Mucosa of descending colon (tissue), 3 donors: Measurements from ENCODE around the gene FOXN3. TPM values are rescaled to one million over a fixed set of nuclear protein-coding genes. Genes with fewer than 3 reads are reported as not detected.

Source experiments
- ATAC-seq: fragments of 200-7000 bp; cut with Tn5 transposase; one replicate; pipeline ENCODE4 v1.9.1; 2020; ENCODE audit warnings: mild to moderate bottlenecking, moderate library complexity
- DNase-seq, 3 donors: peaks; one replicate each; pipeline ENCODE4 v3.0.0-alpha.2; 2020
- H3K36me3 ChIP-seq: fragments of 200-600 bp; one replicate; pipeline ENCODE4 v1.8.0; 2021; ENCODE audit warnings: low read depth, mild to moderate bottlenecking
- H3K4me1 ChIP-seq: fragments of 200-600 bp; one replicate; pipeline ENCODE4 v1.8.0; 2021; ENCODE audit warnings: low read depth, mild to moderate bottlenecking
- H3K4me3 ChIP-seq: fragments of 200-600 bp; one replicate; pipeline ENCODE4 v1.8.0; 2021; ENCODE audit warnings: mild to moderate bottlenecking
- H3K9me3 ChIP-seq: fragments of 200-600 bp; one replicate; pipeline ENCODE4 v1.8.0; 2021; ENCODE audit warnings: mild to moderate bottlenecking
- CTCF ChIP-seq: fragments of 200-600 bp; IDR thresholded peaks from one replicate; pipeline ENCODE4 v1.8.0; 2022; ENCODE audit warnings: antibody characterized with exemption, mild to moderate bottlenecking
- intact Hi-C, 2 donors: fragments of 100-400 bp; cut with DNase I in 1 of 2; cut with micrococcal nuclease in 1 of 2; formaldehyde crosslinking; loops; one replicate each; pipeline versions ENCODE4 v1.11.0 to v1.11.1; 2022; cut with DNase I, micrococcal nuclease
- total RNA-seq, 3 donors: library from RNA; stranded (reverse); fragmentation: NEBNext Ultra II Directional in 2 of 3; extraction: Animal tissue kit (Norgen Biotek cat#: 25700) in 2 of 3; gene quantifications; one replicate each; pipeline versions ENCODE4 v1.2.1 to v1.2.4, GENCODE V29; 2021 to 2023
- donor health status: DM: no; HTN: no; CAD: no; lungs with moderate emphysema.
- donor health status: DM: no; HTN: no; CAD: no.
- donor health status: DM: no; HTN: yes; CAD: no.

The FOXN3 gene
- total RNA-seq, 3 donors from 2014 or later: 77.4 to 154 (median 113) TPM

DNA sequence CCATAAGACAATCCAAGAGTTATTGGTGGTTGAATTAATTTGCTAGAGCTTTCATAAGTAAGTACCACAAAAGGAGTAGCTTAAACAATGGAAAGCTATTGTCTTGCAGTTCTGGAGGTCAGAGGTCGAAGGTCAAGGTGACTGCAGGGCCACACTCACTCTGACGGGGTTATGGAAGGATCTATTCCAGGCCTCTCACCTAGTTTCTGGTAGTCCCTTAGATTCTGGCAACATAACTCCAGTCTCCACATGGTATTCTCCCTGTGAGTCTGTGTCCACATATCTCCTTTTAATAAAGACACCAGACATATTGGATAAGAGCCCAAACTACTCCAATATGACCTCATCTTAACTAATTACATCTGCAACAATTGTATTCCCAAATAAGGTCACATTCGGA lies 273.4 kb downstream of the FOXN3 start:
- DNase-seq (no peak), ATAC-seq (no peak)
- no peak overlapping the region for H3K4me3 ChIP-seq
- no peak for TF ChIP-seq CTCF
- H3K36me3 ChIP-seq: no peaks in the 10 kb centered on the region
- no peaks in the 10 kb centered on the region for H3K9me3 ChIP-seq
- intact Hi-C loops: no loop called here
- no peaks in the 10 kb centered on the region for H3K4me1 ChIP-seq

DNA sequence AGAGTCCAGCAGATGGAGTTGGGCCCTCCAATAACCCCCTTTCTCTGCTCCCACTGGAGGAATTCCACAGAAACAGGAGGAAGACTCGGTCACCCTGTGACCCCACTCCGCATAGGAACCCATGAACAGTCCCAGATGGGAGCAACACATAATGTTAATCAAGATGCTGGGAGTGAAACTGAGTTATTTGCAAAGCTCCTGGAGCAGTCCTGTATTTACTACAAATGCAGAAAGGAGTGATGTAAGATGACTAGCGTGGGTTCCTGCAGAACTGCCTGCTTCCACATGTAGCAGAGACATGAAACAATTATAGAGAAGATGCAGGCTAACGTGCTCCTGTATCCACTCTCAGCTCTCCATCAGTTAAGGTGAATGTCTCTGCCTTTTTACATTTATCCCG lies 274.7 kb downstream of the FOXN3 start:
- intact Hi-C loops: no loop called here
- DNase-seq: no peak
- no peaks in the 10 kb centered on the region for H3K9me3 ChIP-seq
- no peak for TF ChIP-seq CTCF
- H3K4me3 ChIP-seq: no peak overlapping the region
- H3K4me1 ChIP-seq: no peaks in the 10 kb centered on the region
- H3K36me3 ChIP-seq: no peaks in the 10 kb centered on the region
- no peak for ATAC-seq

DNA sequence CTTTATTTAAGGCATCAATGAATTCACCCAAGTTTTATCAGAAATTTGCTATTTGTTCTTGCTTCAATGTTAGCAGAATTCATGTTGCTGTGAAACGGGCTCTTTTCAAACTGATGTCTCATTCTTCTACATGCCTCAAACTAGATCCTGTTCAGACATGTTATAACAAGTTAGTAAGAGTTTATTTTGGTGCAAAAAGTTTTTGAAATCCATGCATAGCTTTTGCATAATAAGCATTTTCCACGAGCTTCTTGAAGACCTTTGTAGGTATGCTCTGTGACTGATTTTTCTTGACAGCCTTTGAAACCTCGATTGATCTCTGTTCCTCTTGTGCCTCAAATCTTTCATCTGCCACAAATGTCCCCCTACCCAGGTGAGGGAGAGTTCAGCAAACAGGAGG lies 275.2 kb downstream of the FOXN3 start:
- H3K9me3 ChIP-seq: peaks cover 3% of the 10 kb centered on the region
- intact Hi-C loops: no loop called here
- TF ChIP-seq CTCF: no peak
- DNase-seq (no peak), ATAC-seq (no peak)
- H3K4me1 ChIP-seq: no peaks in the 10 kb centered on the region
- H3K4me3 ChIP-seq: no peak overlapping the region
- no peaks in the 10 kb centered on the region for H3K36me3 ChIP-seq

GRCh38 chr14:89140326-89140725 lies 276.7 kb downstream of the FOXN3 start:
- H3K36me3 ChIP-seq: no peaks in the 10 kb centered on the region
- H3K4me1 ChIP-seq: no peaks in the 10 kb centered on the region
- ATAC-seq: no peak
- DNase-seq: no peak
- peaks cover 12% of the 10 kb centered on the region for H3K9me3 ChIP-seq
- H3K4me3 ChIP-seq: no peak overlapping the region
- TF ChIP-seq CTCF: no peak
- intact Hi-C loops: no loop called here

- no peaks in the 10 kb centered on the region for H3K4me1 ChIP-seq
- H3K9me3 ChIP-seq: peaks cover 12% of the 10 kb centered on the region
- DNase-seq (no peak), ATAC-seq (no peak)
- intact Hi-C loops: no loop called here
- H3K36me3 ChIP-seq: no peaks in the 10 kb centered on the region
- no peak for TF ChIP-seq CTCF
- no peak overlapping the region for H3K4me3 ChIP-seq
These were observed 277.4 kb downstream of the FOXN3 start for GRCh38 chr14:89139404-89140247.
